ENCODE results near the gene NCAM1.

Gene NCAM1

DNA sequence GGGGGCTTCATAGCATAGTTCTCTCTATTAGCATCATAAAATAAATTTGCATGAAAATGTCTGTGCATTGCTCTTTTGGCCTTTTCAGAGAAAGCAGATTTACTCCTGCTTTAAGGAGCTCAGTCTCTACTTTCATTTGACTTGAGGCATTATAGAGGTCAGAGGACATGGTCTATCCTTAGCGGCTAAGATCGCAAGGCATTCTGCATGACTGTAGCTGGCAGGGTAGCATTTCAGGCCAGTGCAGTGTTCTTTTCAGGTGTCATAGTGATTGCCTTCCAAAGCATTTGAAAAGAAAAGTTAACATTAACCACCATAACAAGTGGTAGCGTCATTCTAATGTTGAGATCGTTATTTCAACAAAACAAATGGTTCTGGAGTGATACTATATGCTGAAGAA is 126.5 kb downstream of the NCAM1 start:
- DNase-seq (ENCODE audit: low spot score): no peak

DNA sequence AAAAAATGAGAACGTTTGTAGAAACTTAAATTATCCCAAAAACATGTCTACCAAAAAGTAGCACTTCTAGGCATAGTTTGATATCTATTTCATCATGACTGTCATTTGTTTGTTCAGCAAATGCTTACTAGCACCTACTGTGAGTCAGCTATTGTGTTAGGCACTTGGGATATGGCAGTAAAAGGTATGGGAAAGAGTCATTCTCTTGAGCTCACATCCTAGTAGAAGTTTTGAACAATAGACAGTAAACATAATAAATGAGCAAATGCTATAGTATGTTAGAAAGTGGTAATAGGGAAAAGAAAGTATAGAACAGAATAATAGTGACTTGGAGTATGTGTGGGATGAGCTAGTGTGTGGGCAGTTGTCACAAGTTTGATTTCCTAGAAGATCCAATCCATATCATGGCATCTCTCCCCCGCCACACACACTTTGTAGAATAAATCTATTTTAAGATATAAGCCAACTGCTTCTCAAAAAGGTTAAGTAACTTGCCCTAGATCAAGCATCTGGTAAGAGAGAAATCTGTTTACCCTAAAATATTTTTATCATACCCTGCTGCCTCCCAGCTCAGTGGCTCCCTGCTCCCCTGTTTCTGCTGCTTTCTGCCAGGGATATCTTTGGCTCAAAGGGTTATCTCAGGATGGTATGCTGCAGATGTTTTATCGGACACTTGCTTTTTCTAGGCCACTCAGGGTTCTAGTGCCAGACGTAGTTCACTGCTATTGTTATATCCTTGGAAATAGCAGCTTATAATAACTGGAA is 129.7 kb downstream of the NCAM1 start:
- DNase-seq (ENCODE audit: low spot score): no peak

DNA sequence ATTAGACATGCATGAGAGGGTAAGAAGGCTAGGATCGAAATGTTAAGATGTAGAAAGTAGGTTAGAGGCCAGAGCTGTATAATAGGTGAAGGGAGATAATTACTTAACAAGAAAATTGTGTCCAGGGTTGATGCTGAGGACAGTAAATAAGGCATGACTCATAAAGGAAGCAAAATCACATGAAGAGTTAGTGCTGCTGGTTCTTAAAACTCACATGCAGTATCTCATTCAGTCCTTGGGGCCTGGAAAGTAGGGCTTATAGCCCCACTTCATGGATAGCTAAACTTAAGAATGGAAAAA is 130.2 kb downstream of the NCAM1 start:
- no peak for DNase-seq (ENCODE audit: low spot score)

- DNase-seq (ENCODE audit: low spot score): no peak
Measured at GRCh38 chr11:113096648-113097047, 135.4 kb downstream of the NCAM1 start.

DNA sequence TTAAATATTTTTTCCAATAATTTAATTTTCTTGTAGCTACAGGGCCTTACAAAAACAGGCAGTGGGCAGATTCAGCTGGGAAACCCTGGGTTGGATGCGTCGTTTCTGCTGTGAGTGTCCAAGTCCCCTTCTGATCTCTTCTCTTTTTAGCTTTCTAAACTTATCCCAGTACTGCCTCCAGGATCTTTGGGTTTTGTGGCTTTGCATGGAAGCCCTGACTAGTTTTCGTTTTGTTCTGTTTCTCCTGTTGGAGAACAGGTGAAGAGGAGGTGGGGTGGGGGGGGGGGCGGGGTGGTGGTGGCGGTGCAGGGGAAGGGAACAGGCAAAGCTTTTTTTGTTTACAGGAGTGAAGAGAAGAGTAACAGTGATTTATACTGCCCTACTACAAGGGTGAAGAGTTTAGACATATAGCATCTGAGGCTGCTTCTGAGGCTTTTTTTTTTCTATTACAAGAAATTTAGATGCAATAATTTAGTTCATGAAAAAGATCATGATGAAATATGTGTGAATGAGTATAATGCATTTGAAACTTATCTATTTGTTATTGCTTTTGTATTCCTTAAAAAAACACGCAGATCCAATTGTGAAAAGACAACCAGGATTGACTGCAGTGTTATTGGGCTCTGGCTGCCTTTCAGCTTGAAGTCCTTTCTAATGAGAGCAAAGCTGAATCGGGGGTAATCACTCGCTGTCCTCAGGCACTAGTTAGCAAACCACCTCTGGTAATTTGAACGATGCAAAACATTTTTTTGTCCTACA is 142.9 kb downstream of the NCAM1 start:
- no peak for DNase-seq (ENCODE audit: low spot score)

DNA sequence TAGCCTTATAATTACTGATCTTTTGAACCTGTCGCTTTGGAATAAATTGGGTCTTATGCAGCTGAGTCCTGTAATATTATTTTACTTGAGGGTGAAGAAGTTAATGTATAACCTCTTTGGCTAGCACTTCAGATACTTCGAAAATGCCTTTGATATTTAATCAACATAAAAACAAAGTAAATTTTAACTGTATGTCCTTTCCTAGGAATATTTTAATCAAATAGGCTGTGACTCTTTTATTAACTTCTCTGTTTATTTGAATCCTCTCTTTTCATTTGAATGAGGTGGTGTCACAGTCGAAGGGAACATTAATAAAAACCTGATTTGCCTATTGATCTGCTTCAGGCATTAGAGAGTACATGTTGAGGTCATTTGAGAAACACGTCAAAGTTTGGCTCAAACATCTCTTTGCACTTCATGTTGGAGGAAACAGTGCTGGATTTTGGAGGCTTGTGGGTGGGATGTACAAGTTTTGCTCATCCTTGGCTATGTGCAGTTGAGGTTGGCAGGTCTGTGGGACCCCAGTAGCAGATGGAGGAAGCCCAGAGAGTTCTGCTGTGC is 143.6 kb downstream of the NCAM1 start:
- no peak for DNase-seq (ENCODE audit: low spot score)

- no peak for DNase-seq (ENCODE audit: low spot score)
Measured at GRCh38 chr11:113105592-113105991, 144.4 kb downstream of the NCAM1 start.

DNA sequence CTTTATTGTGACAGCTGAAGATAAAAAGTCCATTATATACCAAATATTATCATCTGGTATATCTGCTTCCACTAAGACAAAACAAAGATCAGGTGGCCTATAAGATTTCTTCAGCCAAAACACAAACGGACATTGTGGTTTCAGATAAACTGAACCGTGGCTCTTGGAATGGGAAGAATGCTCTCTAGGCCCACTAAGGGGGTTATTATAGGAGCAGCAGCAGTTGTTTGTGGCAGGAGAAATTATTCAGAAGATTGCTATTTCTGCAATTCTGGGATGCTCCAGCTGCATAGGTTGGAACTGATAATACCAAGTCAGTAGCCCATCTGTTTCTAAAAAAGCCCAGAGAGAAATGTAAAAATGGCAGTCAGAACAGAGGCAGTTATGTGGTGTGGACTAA is 145.3 kb downstream of the NCAM1 start:
- no peak for DNase-seq (ENCODE audit: low spot score)

DNA sequence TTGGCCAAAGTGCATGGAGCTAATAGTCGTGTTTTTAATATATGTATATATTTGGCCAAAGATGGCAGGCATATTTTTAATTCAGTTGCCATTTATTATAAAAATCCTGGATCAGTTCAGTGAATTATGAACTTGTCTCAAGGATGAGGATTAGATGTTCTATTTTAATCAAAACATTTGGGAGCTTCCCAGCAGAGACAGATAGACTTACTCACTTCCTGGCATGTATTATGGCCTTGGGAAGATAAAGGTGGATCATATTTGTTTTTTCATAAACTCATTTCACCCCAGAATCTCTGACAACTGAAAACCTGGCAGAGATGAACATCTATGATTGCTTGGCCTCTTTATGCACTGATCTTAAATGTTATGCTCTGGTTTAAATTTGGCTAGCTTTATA is 148.8 kb downstream of the NCAM1 start:
- DNase-seq (ENCODE audit: low spot score): no peak

DNA sequence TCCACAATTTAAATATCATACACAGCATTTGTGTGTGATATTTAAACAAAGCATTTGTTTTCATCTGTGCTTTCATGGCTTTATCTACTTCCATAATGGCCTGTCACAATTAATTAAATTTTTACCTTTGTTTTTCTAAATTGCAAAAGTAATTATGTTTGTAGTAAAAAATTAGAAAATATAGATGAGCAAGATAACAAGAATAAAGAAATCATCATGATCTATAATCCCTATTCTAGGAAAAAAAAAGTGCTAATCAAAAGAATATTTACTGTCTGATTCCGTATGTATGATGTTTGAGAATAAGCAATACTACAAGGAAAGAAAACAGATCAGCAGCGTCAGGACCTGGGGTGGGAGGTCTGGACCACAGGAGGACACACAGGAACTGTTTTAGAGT is 149.9 kb downstream of the NCAM1 start:
- no peak for DNase-seq (ENCODE audit: low spot score)

GRCh38 chr11:113112307-113112706 is 151.1 kb downstream of the NCAM1 start:
- DNase-seq (ENCODE audit: low spot score): no peak

DNA sequence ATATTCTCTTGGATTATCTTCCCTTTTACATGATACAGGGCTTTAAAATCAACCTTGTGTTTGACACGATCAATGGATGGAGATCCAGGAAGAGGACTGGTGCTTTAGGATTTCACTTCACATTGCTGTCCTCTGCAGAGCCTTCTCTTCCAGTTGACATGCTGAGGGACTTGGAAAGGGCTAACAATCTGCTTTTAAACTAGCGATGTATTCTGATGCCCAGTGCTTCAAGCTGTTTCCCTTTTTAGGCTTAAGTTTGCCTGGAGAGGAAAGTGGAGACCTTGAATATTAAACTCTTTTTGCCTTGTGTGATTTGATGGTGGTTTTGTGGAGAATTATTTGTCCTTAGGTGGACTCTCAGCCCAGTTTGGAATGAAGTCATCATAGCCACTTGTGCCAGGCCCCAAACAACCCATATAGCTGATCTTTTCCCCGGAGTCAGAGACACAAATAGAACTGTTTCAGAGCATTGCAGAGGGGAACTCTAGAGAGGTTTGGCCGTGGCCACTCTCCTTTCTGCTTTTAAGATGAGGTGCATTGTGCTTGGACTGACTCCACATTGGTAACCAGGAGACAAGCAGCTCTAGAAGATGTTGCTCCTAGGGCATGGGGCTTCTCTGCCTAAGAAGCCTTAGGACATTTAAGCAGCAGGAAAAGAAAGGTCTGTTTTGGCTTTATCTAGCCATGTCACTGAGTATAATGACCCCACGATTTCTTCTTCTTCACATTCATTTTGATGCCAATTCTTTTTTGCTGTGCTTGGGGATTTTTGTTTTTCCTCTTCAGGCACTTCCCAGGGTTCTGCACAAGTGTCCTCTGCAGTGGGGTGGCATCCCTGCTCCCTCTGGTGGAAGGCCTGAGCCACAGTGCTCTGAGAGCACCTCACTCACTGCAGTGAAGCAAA is 152.8 kb downstream of the NCAM1 start:
- peak; percentile 32 for DNase-seq (ENCODE audit: low spot score)

GRCh38 chr11:113114705-113115027 is 153.4 kb downstream of the NCAM1 start:
- DNase-seq (ENCODE audit: low spot score): no peak

- no peak for DNase-seq (ENCODE audit: low spot score)
Measured at GRCh38 chr11:113118104-113118503, 156.9 kb downstream of the NCAM1 start.

DNA sequence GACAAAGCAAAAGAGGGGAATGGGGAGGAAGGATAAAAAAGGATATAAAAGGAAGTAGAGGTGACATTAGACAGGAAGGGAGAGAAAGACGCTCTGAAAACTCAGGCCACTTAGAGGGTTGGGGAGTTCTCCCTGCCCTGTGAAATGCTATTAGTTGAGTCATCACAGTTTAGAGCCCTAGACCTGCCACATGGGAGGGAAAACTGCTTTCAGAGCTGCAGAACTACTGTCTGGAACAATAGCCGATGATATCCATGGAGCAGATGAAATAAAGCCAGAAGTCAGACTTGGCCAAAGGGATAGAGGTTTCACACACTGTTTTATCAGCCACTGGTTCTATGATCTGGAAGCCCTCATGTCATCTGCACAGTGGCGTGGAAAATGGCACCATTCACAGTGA is 157.9 kb downstream of the NCAM1 start:
- no peak for DNase-seq (ENCODE audit: low spot score)

DNA sequence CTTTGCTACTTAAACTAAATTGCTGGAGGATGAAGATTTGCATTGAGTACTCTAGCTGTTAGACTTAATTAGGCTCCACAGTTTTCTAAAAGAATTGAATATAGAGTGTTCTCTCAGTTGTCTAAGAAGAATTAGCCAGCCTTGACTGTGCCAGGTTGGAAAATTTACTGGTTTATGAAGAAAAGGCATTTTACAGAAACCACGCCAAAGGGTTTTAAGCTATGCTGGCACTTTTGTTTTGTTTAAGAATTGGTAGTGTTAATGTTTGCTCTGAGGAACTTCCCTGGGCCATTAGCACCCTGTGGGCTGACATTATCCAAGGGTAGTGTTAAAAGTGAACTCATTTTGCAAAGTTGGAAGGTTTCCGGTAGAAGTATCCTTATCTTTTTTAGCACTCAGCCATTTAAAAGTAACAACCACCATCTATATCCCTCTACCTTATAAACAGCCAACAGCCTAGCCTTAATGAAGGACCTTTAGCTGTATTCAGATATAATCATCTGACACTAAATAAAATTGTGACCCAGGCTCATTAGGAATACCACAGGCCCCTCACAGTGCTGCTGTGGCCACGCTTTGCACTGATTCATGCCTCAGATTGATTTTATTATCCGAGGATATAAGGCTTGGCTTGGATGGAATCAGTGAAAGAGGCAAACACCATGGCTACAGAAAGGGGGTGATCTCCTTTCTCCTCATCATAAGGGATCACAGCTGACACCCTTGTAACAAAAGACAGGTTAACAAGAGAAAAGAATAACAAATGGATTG is 158.9 kb downstream of the NCAM1 start:
- no peak for DNase-seq (ENCODE audit: low spot score)

GRCh38 chr11:113121746-113122145 is 160.5 kb downstream of the NCAM1 start:
- DNase-seq (ENCODE audit: low spot score): no peak

- no peak for DNase-seq (ENCODE audit: low spot score)
Measured at GRCh38 chr11:113124006-113124405, 162.8 kb downstream of the NCAM1 start.

DNA sequence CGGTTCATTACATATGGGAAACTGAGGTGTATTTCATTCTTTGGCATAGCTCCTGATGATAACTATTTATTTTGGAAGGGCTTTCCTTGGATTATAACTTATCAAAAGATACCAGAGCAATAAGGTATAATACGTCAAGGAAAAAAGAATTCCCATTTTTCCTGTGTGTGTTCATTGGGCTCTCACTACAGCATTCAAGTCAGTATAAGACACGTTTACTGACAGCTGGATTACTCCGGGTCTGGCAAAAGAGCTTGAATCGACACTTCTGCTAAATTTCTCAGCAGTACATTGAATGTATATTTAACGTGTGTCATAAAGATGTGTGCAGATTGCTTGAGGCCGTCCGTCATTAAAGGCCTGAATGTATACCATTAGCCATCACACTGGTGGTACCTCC is 163.4 kb downstream of the NCAM1 start:
- DNase-seq (ENCODE audit: low spot score): no peak

- DNase-seq (ENCODE audit: low spot score): no peak
Measured at GRCh38 chr11:113129261-113129992, 168.2 kb downstream of the NCAM1 start.

Data from NAMALWA (cell line).